Type B pancreatic cell (in vitro differentiated cells): Measurements from ENCODE around the gene TMEM97. TPM values are rescaled to one million over a fixed set of nuclear protein-coding genes. Genes with fewer than 3 reads are reported as not detected.
A peak's percentile ranks its signal among the peaks of the same experiment; 100 is the strongest.

Experiments used
- DNase-seq: peaks from one replicate; pipeline ENCODE4 v3.0.0; 2021; ENCODE audit warnings: mixed read lengths; ENCODE audit not compliant: unreplicated experiment; ENCODE audit errors: extremely low spot score
- H3K27ac Mint-ChIP-seq: 2 replicates; pipeline ENCODE4 v1.8.0; 2021; ENCODE audit warnings: mild to moderate bottlenecking, mixed read lengths
- H3K27me3 Mint-ChIP-seq: 2 replicates; pipeline ENCODE4 v1.8.0; 2021; ENCODE audit warnings: mixed read lengths
- H3K36me3 Mint-ChIP-seq: 2 replicates; pipeline ENCODE4 v1.8.0; 2021; ENCODE audit warnings: mixed read lengths
- H3K4me1 Mint-ChIP-seq: one replicate; pipeline ENCODE4 v1.8.0; 2021; ENCODE audit warnings: mixed read lengths; ENCODE audit not compliant: unreplicated experiment
- H3K4me3 Mint-ChIP-seq: 2 replicates; pipeline ENCODE4 v1.8.0; 2021; ENCODE audit warnings: mild to moderate bottlenecking, mixed read lengths
- H3K9me3 Mint-ChIP-seq: 2 replicates; pipeline ENCODE4 v1.8.0; 2021; ENCODE audit warnings: mixed read lengths
- CTCF ChIP-seq: fragments of 200-600 bp; sonication (generic); conservative IDR thresholded peaks from 2 replicates; pipeline ENCODE4 v1.5.0; 2021; ENCODE audit warnings: antibody characterized with exemption, mild to moderate bottlenecking
- total RNA-seq: library from RNA; stranded (reverse); gene quantifications from 2 replicates; pipeline ENCODE4 v1.2.1, GENCODE V29; 2021; ENCODE audit warnings: low replicate concordance

TMEM97 gene
- total RNA-seq, 1 donor from 2014 or later = 99.9 TPM

GRCh38 chr17:28345419-28346198 is 26.6 kb downstream of the TMEM97 start:
- DNase-seq = no peak
- H3K27me3 Mint-ChIP-seq = no peaks in the 10 kb centered on the region
- H3K36me3 Mint-ChIP-seq = peaks cover 6% of the 10 kb centered on the region
- H3K4me3 Mint-ChIP-seq = no peak overlapping the region
- peak overlapping the region; percentile 21 for H3K27ac Mint-ChIP-seq
- TF ChIP-seq CTCF = no peak
- H3K4me1 Mint-ChIP-seq = no peaks in the 10 kb centered on the region
- H3K9me3 Mint-ChIP-seq = no peaks in the 10 kb centered on the region

- Mint-ChIP-seq H3K27ac (peak overlapping the region; percentile 21), H3K9me3 (no peaks in the 10 kb centered on the region)
Measured at GRCh38 chr17:28346199-28346580, 27.2 kb downstream of the TMEM97 start.

GRCh38 chr17:28346746-28347246 is 27.8 kb downstream of the TMEM97 start:
- H3K36me3 Mint-ChIP-seq = peaks cover 6% of the 10 kb centered on the region

More at GRCh38 chr17:28346199-28346580, 27.2 kb downstream of the TMEM97 start:
- no peak for DNase-seq
- H3K4me1 Mint-ChIP-seq = no peaks in the 10 kb centered on the region
- H3K36me3 Mint-ChIP-seq = peaks cover 6% of the 10 kb centered on the region
- no peak for TF ChIP-seq CTCF
- H3K27me3 Mint-ChIP-seq = no peaks in the 10 kb centered on the region
- no peak overlapping the region for H3K4me3 Mint-ChIP-seq

GRCh38 chr17:28347261-28347891 is 28.4 kb downstream of the TMEM97 start:
- Mint-ChIP-seq H3K9me3 (no peaks in the 10 kb centered on the region), H3K4me1 (no peaks in the 10 kb centered on the region), H3K36me3 (peaks cover 6% of the 10 kb centered on the region), H3K27ac (no peak overlapping the region), H3K27me3 (no peaks in the 10 kb centered on the region), H3K4me3 (no peak overlapping the region)
- no peak for TF ChIP-seq CTCF
- DNase-seq = no peak

More at GRCh38 chr17:28346746-28347246, 27.8 kb downstream of the TMEM97 start:
- Mint-ChIP-seq H3K27me3 (no peaks in the 10 kb centered on the region), H3K4me1 (no peaks in the 10 kb centered on the region), H3K27ac (peak overlapping the region; percentile 21), H3K9me3 (no peaks in the 10 kb centered on the region), H3K4me3 (no peak overlapping the region)
- TF ChIP-seq CTCF = peak; percentile 42
- no peak for DNase-seq

- H3K4me1 Mint-ChIP-seq = no peaks in the 10 kb centered on the region
- no peak for DNase-seq
- H3K36me3 Mint-ChIP-seq = peaks cover 6% of the 10 kb centered on the region
- H3K27me3 Mint-ChIP-seq = no peaks in the 10 kb centered on the region
- H3K27ac Mint-ChIP-seq = no peak overlapping the region
- H3K9me3 Mint-ChIP-seq = no peaks in the 10 kb centered on the region
- no peak overlapping the region for H3K4me3 Mint-ChIP-seq
- TF ChIP-seq CTCF = no peak
Measured at GRCh38 chr17:28348979-28349378, 30.0 kb downstream of the TMEM97 start.
